AML-193 (cell line): ENCODE results near the gene SLC25A43.
A peak's percentile ranks its signal among the peaks of the same experiment; 100 is the strongest.
"Not testable (repeated sequence)": the region's sequence is repeated elsewhere in the genome, so short reads cannot be mapped to it uniquely, and the experiment has no call there.

Experiments used
- DNase-seq, 2 experiments: peaks; one replicate each; lab custom pipeline; 2025; lab: John Stamatoyannopoulos, UW

Gene SLC25A43

DNA sequence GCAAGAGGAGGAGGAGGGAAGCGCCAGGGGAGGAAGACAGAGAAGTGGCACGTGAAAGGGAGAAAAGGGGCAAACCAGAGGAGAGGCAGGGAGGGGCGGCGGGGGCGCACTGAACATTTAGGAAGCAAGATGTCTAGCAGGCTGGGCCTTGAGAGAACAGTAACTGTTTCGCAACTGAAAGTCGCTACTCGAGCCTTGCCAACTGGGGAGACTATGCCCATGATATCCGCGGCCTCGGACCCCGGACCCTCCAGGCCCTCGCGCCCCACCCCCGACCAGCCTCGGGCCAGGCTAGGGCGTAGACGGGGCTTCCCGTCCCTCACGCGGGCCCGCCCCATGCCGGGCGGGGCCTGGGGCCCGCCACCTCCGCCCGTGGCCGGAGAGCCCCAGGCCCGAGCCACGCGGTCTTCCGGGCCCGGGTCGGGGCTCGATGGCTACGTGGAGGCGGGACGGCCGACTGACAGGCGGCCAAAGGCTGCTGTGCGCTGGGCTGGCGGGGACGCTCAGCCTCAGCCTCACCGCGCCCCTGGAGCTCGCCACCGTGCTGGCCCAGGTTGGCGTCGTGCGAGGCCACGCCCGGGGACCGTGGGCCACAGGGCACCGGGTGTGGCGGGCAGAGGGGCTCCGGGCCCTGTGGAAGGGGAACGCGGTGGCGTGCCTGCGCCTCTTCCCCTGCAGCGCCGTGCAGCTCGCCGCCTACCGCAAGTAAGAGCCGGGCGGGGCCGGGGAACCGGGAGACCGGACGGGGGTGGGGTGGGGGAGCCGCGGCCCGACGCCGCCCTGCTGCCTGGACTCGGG, at the start of gene SLC25A43:
TSS of gene SLC25A43 (plus strand) at position 363 of the 798 bp plus-strand sequence. CDS start at position 431, 68 bp downstream.
- peak in 1 of 2 experiments; percentile 27 for DNase-seq

- DNase-seq, result no peak
Observed at GRCh38 chrX:119359618-119360382, 39.3 kb upstream of the SLC25A43 start.

- DNase-seq, result not testable (repeated sequence)
Observed at GRCh38 chrX:119361451-119361850, 37.7 kb upstream of the SLC25A43 start.

DNA sequence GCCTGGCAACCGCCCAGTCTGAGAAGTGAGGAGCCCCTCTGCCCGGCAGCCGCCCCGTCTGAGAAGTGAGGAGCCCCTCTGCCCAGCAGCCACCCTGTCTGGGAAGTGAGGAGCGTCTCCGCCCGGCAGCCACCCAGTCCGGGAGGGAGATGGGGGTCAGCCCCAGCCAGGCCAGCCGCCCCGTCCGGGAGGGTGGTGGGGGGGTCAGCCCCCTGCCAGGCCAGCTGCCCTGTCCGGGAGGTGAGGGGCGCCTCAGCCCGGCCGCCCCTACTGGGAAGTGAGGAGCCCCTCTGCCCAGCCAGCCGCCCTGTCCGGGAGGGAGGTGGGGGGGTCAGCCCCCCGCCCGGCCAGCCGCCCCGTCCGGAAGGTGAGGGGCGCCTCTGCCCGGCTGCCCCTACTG, 37.1 kb upstream of the SLC25A43 start:
- not testable (repeated sequence) for DNase-seq

- DNase-seq, result no peak
Observed at GRCh38 chrX:119363391-119363790, 35.7 kb upstream of the SLC25A43 start.

GRCh38 chrX:119371861-119372260, 27.3 kb upstream of the SLC25A43 start:
- DNase-seq, result not testable (repeated sequence)

DNA sequence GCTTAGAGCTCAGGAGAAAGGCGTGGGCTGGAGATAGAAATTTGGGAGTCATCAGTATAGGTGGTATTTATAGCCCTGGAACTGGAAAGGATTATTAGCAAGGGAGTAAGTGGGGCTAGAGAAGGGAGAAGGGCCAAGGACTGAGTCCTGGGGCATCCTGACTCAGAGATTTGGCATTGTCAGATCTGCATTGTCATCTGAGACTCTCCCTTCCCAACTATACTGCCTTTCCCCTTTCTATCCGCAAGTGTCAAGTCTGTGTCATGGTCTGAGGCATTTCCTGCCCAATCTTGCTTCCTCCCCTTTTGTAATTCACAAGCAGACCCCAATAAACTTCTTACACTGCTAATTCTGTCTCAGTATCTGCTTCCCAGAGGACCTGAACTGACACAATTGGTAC, 24.4 kb upstream of the SLC25A43 start:
- DNase-seq, result no peak

DNA sequence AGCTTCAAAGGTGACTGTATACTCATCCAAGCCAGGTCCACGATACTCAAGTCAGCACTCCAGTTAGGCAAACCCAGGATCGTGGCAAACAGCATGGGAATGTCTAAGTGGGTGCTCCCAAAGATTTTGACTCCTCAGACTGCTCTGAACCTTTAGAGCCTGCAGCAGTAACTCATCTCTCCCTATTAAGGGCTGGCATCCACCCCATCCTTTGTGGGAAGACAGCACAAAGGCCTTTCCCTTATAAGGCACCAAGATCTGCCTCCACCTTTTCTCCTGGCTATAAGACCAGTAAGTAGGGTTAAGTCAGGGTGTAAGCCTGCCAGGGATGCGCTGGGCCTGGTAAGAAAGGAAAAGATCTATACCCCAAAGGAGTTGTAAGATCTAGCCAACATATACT, 23.6 kb upstream of the SLC25A43 start:
- no peak for DNase-seq

DNA sequence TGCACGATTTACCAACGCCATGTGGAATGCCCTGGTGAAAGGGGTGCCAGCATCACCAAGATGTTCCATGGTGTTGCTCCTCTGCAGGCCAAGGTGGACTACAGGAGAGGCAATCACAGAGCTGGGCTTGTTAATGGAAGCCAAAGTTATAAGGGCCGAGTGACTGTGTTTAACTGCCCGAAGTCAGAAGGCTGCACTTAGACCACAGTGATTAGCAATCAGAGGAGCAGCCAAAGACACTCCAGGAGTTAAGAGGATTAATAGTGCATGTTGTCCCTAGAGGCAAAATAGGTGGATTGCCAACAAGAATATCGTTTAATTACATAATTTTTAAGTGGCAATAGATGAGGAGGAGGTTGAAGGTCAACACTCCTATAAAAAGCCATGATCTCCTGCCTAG, 22.8 kb upstream of the SLC25A43 start:
- no peak for DNase-seq

GRCh38 chrX:119381349-119381944, 17.7 kb upstream of the SLC25A43 start:
- no peak for DNase-seq

GRCh38 chrX:119382606-119383005, 16.5 kb upstream of the SLC25A43 start:
- DNase-seq, result no peak

DNA sequence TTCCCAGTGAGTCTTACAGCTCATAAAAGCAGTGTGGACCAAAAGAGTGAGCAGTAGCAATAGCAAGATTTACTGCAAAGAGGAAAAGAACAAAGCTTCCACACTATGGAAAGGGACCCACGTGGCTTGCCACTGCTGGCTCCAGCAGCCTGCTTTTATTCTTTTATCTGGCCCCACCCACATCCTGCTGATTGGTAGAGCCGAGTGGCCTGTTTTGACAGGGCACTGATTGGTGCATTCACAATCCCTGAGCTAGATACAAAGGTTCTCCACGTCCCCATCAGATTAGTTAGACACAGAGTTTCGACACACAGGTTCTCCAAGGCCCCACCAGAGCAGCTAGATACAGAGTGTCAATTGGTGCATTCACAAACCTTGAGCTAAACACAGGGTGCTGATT, 12.5 kb upstream of the SLC25A43 start:
- not testable (repeated sequence) for DNase-seq

- not testable (repeated sequence) for DNase-seq
Observed at GRCh38 chrX:119387426-119387825, 11.7 kb upstream of the SLC25A43 start.

DNA sequence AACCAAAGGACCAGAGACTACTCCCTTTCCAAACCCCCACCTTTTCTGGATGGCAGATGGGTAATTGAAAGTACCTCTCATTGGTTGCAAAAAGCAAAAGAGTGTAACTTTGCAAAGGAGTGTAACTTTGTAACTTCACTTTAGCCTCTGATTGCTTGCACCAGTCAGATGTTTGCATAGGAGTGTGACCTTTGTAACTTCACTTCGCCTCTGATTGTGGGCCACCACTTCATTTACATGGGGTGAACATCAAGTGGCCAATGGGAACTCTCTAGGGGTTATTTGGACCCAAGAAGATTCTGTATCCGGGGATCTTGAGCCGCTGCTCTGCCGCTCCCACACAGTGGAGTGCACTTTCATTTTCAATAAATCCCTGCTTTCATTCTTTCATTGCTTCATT, 9.9 kb upstream of the SLC25A43 start:
- DNase-seq, result no peak

- no peak for DNase-seq
Observed at GRCh38 chrX:119389871-119390501, 9.2 kb upstream of the SLC25A43 start.

GRCh38 chrX:119391279-119391678, 7.9 kb upstream of the SLC25A43 start:
- peak; percentile 2 to 33 for DNase-seq

GRCh38 chrX:119393144-119393543, 6.0 kb upstream of the SLC25A43 start:
- no peak for DNase-seq

- DNase-seq, result no peak
Observed at GRCh38 chrX:119398587-119398973, 556 bp upstream of the SLC25A43 start.

- no peak for DNase-seq
Observed at GRCh38 chrX:119399772-119400101, 601 bp downstream of the SLC25A43 start.

- DNase-seq, result no peak
Observed at GRCh38 chrX:119401569-119401968, 2.4 kb downstream of the SLC25A43 start.

GRCh38 chrX:119402588-119402987, 3.5 kb downstream of the SLC25A43 start:
- peak in 1 of 2 experiments; percentile 6 for DNase-seq

GRCh38 chrX:119406776-119407175, 7.6 kb downstream of the SLC25A43 start:
- DNase-seq, result no peak
